Calu3 (cell line): ENCODE measurements around the gene MMS19. TPM values are rescaled to one million over a fixed set of nuclear protein-coding genes. Genes with fewer than 3 reads are reported as not detected.
"Not testable (repeated sequence)": the region's sequence is repeated elsewhere in the genome, so short reads cannot be mapped to it uniquely, and the experiment has no call there.

ENCODE experiments used
- BruUV-seq: library from RNA; stranded (reverse); fragments of 400-500 nt; replicated peaks from 2 replicates; lab custom pipeline; 2021; lab: Mats Ljungman, UMichigan
- CTCF ChIA-PET: fragments of 300-600 bp; sonication (Branson Sonifier 250); formaldehyde crosslinking; loops from one replicate; lab custom pipeline; 2022; ENCODE audit warnings: antibody characterized with exemption; lab: Charles Lee
- DNase-seq: peaks from one replicate; pipeline ENCODE4 v3.0.0; 2022
- H3K27ac Mint-ChIP-seq: one replicate; pipeline ENCODE4 v1.8.0; 2022; ENCODE audit warnings: mixed read lengths; ENCODE audit not compliant: unreplicated experiment
- H3K27me3 Mint-ChIP-seq: one replicate; pipeline ENCODE4 v1.8.0; 2022; ENCODE audit warnings: mixed read lengths; ENCODE audit not compliant: unreplicated experiment
- H3K36me3 Mint-ChIP-seq: one replicate; pipeline ENCODE4 v1.8.0; 2022; ENCODE audit warnings: mild to moderate bottlenecking, moderate library complexity, mixed read lengths; ENCODE audit not compliant: insufficient read depth, unreplicated experiment
- H3K4me1 Mint-ChIP-seq: one replicate; pipeline ENCODE4 v1.8.0; 2022; ENCODE audit warnings: mild to moderate bottlenecking, low read depth, mixed read lengths; ENCODE audit not compliant: unreplicated experiment
- H3K4me3 Mint-ChIP-seq: one replicate; pipeline ENCODE4 v1.8.0; 2022; ENCODE audit warnings: mild to moderate bottlenecking, low read depth, moderate library complexity, mixed read lengths; ENCODE audit not compliant: unreplicated experiment
- H3K9me3 Mint-ChIP-seq: one replicate; pipeline ENCODE4 v1.8.0; 2022; ENCODE audit warnings: low read depth, mixed read lengths; ENCODE audit not compliant: unreplicated experiment
- intact Hi-C: fragments of 100-400 bp; cut with micrococcal nuclease; formaldehyde crosslinking; loops from one replicate; pipeline ENCODE4 v1.10.0; 2022; ENCODE audit not compliant: unreplicated experiment
- total RNA-seq: library from RNA; stranded (reverse); gene quantifications from 2 replicates; pipeline ENCODE4 v1.2.3, GENCODE V29; 2022
- TF ChIP-seq, protein P1 (sequence below): fragments of 200-600 bp; IDR thresholded peaks from one replicate; pipeline ENCODE4 v1.8.0; 2022; ENCODE audit warnings: antibody characterized with exemption; ENCODE audit not compliant: unreplicated experiment

The MMS19 gene
- total RNA-seq, 1 experiment from 2014 or later: 46.5 TPM

DNA sequence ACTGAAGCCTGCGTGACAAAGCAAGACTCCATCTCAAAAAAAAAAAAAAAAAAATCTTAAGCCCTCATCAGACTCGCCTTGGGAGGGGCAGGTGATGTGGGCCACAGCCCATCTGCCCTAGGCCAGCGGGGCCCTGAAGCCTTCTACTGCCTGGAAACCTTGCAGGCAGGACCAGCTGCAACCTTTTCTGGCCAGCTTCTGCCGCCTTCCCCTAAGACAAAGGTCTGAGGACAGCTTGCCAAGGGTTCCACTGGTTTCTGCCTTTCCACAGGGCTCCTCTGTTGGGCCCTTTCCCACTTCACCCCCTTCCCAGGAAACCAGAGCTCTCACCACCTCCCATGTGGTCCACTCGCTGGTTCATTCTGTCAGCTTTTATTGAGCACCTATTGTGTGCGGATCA is 35.7 kb upstream of the MMS19 start:
- TF ChIP-seq, protein P1, sequence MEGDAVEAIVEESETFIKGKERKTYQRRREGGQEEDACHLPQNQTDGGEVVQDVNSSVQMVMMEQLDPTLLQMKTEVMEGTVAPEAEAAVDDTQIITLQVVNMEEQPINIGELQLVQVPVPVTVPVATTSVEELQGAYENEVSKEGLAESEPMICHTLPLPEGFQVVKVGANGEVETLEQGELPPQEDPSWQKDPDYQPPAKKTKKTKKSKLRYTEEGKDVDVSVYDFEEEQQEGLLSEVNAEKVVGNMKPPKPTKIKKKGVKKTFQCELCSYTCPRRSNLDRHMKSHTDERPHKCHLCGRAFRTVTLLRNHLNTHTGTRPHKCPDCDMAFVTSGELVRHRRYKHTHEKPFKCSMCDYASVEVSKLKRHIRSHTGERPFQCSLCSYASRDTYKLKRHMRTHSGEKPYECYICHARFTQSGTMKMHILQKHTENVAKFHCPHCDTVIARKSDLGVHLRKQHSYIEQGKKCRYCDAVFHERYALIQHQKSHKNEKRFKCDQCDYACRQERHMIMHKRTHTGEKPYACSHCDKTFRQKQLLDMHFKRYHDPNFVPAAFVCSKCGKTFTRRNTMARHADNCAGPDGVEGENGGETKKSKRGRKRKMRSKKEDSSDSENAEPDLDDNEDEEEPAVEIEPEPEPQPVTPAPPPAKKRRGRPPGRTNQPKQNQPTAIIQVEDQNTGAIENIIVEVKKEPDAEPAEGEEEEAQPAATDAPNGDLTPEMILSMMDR: no peak
- H3K36me3 Mint-ChIP-seq: peaks cover 4% of the 10 kb centered on the region
- DNase-seq: no peak
- H3K27me3 Mint-ChIP-seq: no peaks in the 10 kb centered on the region
- no peaks in the 10 kb centered on the region for H3K9me3 Mint-ChIP-seq
- CTCF ChIA-PET: interaction anchor here (0.5 to 0.7 kb wide), 5 partner anchors 19 to 95 kb away, joined by 3 to 4 read pairs (median 4); no protein-coding TSS in a partner anchor
- no peak overlapping the region for H3K4me3 Mint-ChIP-seq
- intact Hi-C loops: loop anchor here (2.0 kb wide), 1 partner anchor 79 kb away; no protein-coding TSS in a partner anchor
- BruUV-seq: no TSS peak
- H3K4me1 Mint-ChIP-seq: no peaks in the 10 kb centered on the region
- no peak overlapping the region for H3K27ac Mint-ChIP-seq

GRCh38 chr10:97532935-97533671 is 34.9 kb upstream of the MMS19 start:
- no peak for DNase-seq
- CTCF ChIA-PET: interaction anchor here (0.5 to 0.7 kb wide), 3 partner anchors 19 to 64 kb away, joined by 3 to 4 read pairs (median 3); no protein-coding TSS in a partner anchor
- TF ChIP-seq, protein P1: no peak
- Mint-ChIP-seq H3K4me1 (no peaks in the 10 kb centered on the region), H3K4me3 (no peak overlapping the region), H3K9me3 (no peaks in the 10 kb centered on the region), H3K27me3 (no peaks in the 10 kb centered on the region), H3K36me3 (peaks cover 4% of the 10 kb centered on the region), H3K27ac (no peak overlapping the region)
- no TSS peak for BruUV-seq
- intact Hi-C loops: no loop called here

DNA sequence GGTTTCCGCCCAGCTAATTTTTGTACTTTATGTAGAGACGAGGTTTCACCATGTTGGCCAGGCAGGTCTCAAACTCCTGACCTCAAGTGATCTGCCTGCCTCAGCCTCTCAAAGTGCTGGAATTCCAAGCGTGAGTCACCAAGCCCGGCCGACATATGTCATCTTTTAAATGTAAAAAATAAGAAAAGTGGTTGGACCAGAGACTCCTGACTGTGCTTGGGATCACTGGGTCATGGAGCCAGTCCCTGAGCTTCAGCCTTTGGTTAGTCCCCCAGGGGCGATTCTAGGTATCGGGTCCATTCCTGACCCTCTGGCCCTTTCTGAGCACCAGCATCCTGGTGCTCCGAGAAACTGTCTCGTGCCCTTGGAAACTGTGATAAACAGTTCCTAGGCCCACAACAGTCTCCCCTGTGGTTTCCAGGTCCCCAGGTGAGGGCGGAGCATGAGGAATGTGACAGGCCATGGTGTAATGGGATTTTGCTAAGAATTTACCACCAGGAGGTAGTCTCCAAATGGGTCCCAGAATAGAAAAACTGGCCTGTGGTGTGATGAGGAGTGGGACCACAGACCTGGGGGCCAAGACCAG is 33.3 kb upstream of the MMS19 start:
- no peaks in the 10 kb centered on the region for H3K4me1 Mint-ChIP-seq
- intact Hi-C loops: no loop called here
- H3K27ac Mint-ChIP-seq: no peak overlapping the region
- no TSS peak for BruUV-seq
- H3K4me3 Mint-ChIP-seq: no peak overlapping the region
- DNase-seq: no peak
- peaks cover 4% of the 10 kb centered on the region for H3K36me3 Mint-ChIP-seq
- TF ChIP-seq, protein P1: no peak
- CTCF ChIA-PET: no interaction called here
- no peaks in the 10 kb centered on the region for H3K9me3 Mint-ChIP-seq
- H3K27me3 Mint-ChIP-seq: no peaks in the 10 kb centered on the region

- TF ChIP-seq, protein P1: no peak
- H3K4me1 Mint-ChIP-seq: no peaks in the 10 kb centered on the region
- no peaks in the 10 kb centered on the region for H3K9me3 Mint-ChIP-seq
- no peak for DNase-seq
- CTCF ChIA-PET: interaction anchor here (0.6 kb wide), 1 partner anchor 202 kb away, joined by 3 read pairs; no protein-coding TSS in a partner anchor
- no peaks in the 10 kb centered on the region for H3K27me3 Mint-ChIP-seq
- peaks cover 4% of the 10 kb centered on the region for H3K36me3 Mint-ChIP-seq
- intact Hi-C loops: no loop called here
- BruUV-seq: no TSS peak
- no peak overlapping the region for H3K27ac Mint-ChIP-seq
- H3K4me3 Mint-ChIP-seq: no peak overlapping the region
These were observed 31.7 kb upstream of the MMS19 start for GRCh38 chr10:97529685-97530465.

DNA sequence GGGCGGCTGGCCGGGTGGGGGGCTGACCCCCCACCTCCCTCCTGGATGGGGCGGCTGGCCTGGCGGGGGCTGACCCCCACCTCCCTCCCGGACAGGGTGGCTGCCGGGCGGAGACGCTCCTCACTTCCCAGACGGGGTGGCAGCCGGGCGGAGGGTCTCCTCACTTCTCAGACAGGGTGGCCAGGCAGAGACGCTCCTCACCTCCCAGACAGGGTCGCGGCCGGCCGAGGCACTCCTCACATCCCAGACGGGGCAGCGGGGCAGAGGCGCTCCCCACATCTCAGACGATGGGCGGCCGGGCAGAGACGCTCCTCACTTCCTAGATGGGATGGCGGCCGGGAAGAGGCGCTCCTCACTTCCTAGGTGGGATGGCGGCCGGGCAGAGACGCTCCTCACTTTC is 30.7 kb upstream of the MMS19 start:
- not testable (repeated sequence) for H3K9me3 Mint-ChIP-seq

More for the DNA sequence above, 30.7 kb upstream of the MMS19 start:
- CTCF ChIA-PET, H3K4me3 Mint-ChIP-seq, H3K27me3 Mint-ChIP-seq, DNase-seq, H3K27ac Mint-ChIP-seq, intact Hi-C loops, BruUV-seq, H3K36me3 Mint-ChIP-seq, H3K4me1 Mint-ChIP-seq: not testable (repeated sequence)
